Glutamatergic neuron (in vitro differentiated cells): Measurements from ENCODE around the gene HOXB3. TPM values are rescaled to one million over a fixed set of nuclear protein-coding genes. Genes with fewer than 3 reads are reported as not detected.

Experiments used
- DNase-seq: peaks from one replicate; pipeline ENCODE4 v3.0.0; 2022
- H3K27ac Mint-ChIP-seq: one replicate; pipeline ENCODE4 v1.8.0; 2020; ENCODE audit warnings: mild to moderate bottlenecking, mixed read lengths, inconsistent platforms; ENCODE audit not compliant: unreplicated experiment
- H3K27me3 Mint-ChIP-seq: one replicate; pipeline ENCODE4 v1.8.0; 2020; ENCODE audit warnings: mild to moderate bottlenecking, moderate library complexity, mixed read lengths, inconsistent platforms; ENCODE audit not compliant: unreplicated experiment
- H3K36me3 Mint-ChIP-seq: one replicate; pipeline ENCODE4 v1.8.0; 2020; ENCODE audit warnings: mild to moderate bottlenecking, mixed read lengths, inconsistent platforms; ENCODE audit not compliant: unreplicated experiment
- H3K4me1 Mint-ChIP-seq: one replicate; pipeline ENCODE4 v1.8.0; 2020; ENCODE audit warnings: mild to moderate bottlenecking, low read depth, mixed read lengths, inconsistent platforms; ENCODE audit not compliant: unreplicated experiment
- H3K4me3 Mint-ChIP-seq: one replicate; pipeline ENCODE4 v1.8.0; 2020; ENCODE audit warnings: mild to moderate bottlenecking, mixed read lengths, inconsistent platforms; ENCODE audit not compliant: unreplicated experiment
- H3K9me3 Mint-ChIP-seq: one replicate; pipeline ENCODE4 v1.8.0; 2020; ENCODE audit warnings: mild to moderate bottlenecking, moderate library complexity, mixed read lengths, inconsistent platforms; ENCODE audit not compliant: unreplicated experiment
- CTCF ChIP-seq: fragments of 200-600 bp; sonication (generic); IDR thresholded peaks from one replicate; pipeline ENCODE4 v1.5.0; 2021; ENCODE audit not compliant: partially characterized antibody, unreplicated experiment
- total RNA-seq: library from RNA; stranded (reverse); fragmentation: NEBNext Ultra II Directional; extraction: Animal tissue kit (Norgen Biotek cat#: 25700); gene quantifications from one replicate; pipeline ENCODE4 v1.2.1, GENCODE V29; 2021; ENCODE audit not compliant: unreplicated experiment

The HOXB3 gene
- total RNA-seq, 1 donor from 2014 or later, result not detected

DNA sequence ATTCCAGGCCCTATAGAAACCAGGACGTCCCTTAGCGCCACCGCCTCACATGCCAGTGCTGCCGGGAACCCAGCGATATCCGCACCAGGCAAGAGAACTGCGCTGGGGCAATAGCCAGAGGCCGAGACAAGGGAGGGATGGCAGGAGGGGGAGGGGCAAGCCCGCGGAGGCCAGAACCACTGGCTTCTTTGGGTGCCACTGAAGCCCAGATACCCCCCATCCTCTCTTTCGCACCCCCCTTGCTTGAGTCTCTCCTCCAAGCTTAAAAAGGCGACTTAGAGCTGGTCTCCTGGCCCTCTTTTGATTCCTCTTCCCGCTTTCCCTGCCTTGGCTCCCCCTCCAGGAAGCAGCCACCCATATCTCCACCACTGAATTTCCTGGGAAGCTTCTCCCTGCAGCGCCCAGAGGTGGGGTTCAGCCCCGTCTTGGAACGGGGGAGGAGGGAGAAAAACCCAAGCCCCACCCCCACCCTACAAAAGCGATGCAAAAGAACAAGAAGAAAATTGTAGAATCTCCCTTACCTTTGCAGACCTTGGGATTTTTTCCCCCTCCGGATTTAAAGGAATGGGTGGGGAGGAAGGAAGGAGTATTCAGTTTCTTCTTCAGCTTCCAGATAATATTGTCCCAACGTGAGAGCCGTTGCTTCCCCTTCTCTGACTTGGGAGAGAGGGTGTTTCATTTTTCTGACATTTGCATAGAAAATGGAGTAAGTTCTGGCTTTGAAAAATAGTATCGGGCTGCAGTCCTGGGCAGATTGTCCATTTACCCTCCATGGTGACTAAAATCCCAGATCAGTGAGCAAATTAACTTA lies 14.1 kb upstream of the HOXB3 start:
- no peaks in the 10 kb centered on the region for H3K36me3 Mint-ChIP-seq
- no peak overlapping the region for H3K4me3 Mint-ChIP-seq
- no peak for DNase-seq
- H3K4me1 Mint-ChIP-seq, result no peaks in the 10 kb centered on the region
- TF ChIP-seq CTCF, result no peak
- H3K27me3 Mint-ChIP-seq, result peaks cover 55% of the 10 kb centered on the region
- H3K9me3 Mint-ChIP-seq, result peaks cover 25% of the 10 kb centered on the region
- no peak overlapping the region for H3K27ac Mint-ChIP-seq

- Mint-ChIP-seq H3K27ac (no peak overlapping the region), H3K36me3 (no peaks in the 10 kb centered on the region), H3K27me3 (peaks cover 46% of the 10 kb centered on the region), H3K4me3 (no peak overlapping the region), H3K9me3 (peaks cover 18% of the 10 kb centered on the region), H3K4me1 (no peaks in the 10 kb centered on the region)
- no peak for DNase-seq
- no peak for TF ChIP-seq CTCF
Observed at GRCh38 chr17:48601539-48602425, 11.7 kb upstream of the HOXB3 start.

DNA sequence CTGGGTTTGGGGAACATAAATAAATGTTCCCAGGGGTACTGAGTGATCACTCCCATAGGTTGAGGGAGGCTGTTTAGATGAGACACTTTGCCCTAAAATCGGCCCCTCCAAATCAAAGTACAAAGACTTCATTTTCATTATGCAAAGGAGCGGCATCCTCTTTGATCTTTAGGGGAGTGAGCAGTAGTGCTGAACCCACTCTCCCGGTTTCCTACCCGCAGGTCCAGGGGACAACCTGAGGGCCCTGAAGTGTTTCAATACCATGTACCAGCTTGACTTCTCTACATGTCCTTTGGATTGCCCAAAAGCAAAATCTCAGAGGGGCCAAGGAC lies 11.1 kb upstream of the HOXB3 start:
- peaks cover 13% of the 10 kb centered on the region for H3K9me3 Mint-ChIP-seq
- peaks cover 46% of the 10 kb centered on the region for H3K27me3 Mint-ChIP-seq
- H3K4me1 Mint-ChIP-seq, result peaks cover 2% of the 10 kb centered on the region

DNA sequence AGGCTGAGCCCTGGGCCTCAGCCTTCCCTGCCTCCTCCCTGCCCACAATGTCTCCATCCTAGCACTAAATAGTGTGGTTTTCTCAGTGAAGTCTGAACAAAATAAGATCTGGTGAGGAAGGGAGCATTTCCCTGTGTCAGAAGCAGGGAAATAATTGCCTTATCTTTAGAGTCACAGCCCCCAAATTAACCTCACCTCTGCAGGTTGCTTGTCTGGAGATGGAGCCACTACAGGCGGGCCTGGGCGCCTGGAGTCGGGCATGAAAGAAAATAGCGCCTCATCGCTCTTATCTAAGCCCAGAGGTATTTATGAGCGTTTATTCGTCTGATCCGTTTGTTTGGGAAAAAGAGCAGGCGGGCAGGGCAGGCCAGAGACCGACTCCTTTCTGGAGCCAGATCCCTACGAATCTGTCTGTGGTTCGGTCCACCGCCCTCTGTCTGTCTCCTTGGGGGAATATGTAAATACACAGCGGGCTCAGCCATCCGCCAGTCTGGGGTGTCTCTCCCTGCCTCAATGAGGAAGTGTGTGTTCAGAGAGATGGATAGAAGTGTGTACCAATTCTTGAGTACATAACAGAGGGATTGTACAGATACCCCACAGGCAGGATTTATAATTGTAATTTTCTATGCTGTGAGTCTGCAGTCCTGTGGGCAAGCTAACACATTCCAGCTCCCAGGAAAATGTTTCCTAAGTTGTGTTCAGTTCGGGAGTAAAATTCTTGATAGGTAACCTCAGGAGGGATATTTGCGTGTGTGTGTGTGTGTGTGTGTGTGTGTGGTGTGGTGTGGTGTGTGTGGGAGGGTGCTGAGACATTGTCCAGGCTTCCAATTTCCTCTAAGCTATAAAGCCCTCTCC lies 10.4 kb upstream of the HOXB3 start:
- Mint-ChIP-seq H3K27me3 (peaks cover 48% of the 10 kb centered on the region), H3K9me3 (peaks cover 13% of the 10 kb centered on the region), H3K4me1 (peaks cover 2% of the 10 kb centered on the region), H3K36me3 (no peaks in the 10 kb centered on the region), H3K4me3 (no peak overlapping the region), H3K27ac (no peak overlapping the region)
- DNase-seq, result no peak
- no peak for TF ChIP-seq CTCF

More for the DNA sequence above, 11.1 kb upstream of the HOXB3 start:
- no peak overlapping the region for H3K4me3 Mint-ChIP-seq
- no peaks in the 10 kb centered on the region for H3K36me3 Mint-ChIP-seq
- no peak for TF ChIP-seq CTCF
- DNase-seq, result no peak
- no peak overlapping the region for H3K27ac Mint-ChIP-seq
